GM12875 (cell line): ENCODE results near the gene COL5A1.

ENCODE experiments used
- H3K4me3 ChIP-seq: one replicate; pipeline ENCODE4 v1.5.1; 2011; ENCODE audit warnings: low read depth, low read length, control low read depth
- TF ChIP-seq, protein P1 (sequence below): IDR thresholded peaks from 2 replicates; pipeline ENCODE4 v1.5.1; 2011; ENCODE audit warnings: low read depth, mild to moderate bottlenecking, control low read depth, inconsistent platforms, low read length, moderate library complexity, borderline replicate concordance; ENCODE audit not compliant: insufficient read depth

The COL5A1 gene

DNA sequence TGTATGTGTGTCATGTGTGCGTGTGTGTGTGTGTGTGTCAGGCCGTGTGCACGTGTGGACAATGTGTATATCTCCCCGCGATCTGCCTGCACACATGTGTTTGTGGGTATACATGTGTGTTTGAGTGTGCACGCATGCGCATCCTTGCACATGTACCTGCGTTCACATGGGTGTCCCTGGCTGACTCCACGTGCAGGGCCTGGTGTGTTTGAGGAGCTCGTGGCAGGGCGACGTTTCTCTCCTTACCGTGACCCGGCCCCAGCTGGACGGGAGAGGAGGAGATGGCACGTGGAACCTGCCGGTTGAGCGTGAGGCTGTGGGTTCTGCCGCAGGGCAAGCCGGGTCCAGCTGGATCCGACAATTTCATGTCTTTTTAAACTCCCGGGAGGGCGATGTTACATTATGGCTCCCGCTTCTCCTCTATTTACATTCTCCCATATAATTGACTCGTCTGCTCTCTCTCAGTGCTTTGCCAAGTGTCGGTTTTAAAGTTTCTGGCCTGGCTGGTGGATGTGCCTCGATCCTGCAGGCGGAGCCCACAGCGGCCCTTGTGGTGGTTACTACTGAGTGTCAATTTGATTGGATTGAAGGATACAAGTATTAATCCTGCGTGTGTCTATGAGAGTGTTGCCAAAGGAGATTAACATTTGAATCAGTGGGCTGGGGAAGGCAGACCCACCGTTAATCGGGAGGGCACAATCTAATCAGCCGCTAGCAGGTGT lies 5.9 kb downstream of the COL5A1 start:
- TF ChIP-seq, protein P1, sequence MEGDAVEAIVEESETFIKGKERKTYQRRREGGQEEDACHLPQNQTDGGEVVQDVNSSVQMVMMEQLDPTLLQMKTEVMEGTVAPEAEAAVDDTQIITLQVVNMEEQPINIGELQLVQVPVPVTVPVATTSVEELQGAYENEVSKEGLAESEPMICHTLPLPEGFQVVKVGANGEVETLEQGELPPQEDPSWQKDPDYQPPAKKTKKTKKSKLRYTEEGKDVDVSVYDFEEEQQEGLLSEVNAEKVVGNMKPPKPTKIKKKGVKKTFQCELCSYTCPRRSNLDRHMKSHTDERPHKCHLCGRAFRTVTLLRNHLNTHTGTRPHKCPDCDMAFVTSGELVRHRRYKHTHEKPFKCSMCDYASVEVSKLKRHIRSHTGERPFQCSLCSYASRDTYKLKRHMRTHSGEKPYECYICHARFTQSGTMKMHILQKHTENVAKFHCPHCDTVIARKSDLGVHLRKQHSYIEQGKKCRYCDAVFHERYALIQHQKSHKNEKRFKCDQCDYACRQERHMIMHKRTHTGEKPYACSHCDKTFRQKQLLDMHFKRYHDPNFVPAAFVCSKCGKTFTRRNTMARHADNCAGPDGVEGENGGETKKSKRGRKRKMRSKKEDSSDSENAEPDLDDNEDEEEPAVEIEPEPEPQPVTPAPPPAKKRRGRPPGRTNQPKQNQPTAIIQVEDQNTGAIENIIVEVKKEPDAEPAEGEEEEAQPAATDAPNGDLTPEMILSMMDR: no peak
- no peak overlapping the region for H3K4me3 ChIP-seq

DNA sequence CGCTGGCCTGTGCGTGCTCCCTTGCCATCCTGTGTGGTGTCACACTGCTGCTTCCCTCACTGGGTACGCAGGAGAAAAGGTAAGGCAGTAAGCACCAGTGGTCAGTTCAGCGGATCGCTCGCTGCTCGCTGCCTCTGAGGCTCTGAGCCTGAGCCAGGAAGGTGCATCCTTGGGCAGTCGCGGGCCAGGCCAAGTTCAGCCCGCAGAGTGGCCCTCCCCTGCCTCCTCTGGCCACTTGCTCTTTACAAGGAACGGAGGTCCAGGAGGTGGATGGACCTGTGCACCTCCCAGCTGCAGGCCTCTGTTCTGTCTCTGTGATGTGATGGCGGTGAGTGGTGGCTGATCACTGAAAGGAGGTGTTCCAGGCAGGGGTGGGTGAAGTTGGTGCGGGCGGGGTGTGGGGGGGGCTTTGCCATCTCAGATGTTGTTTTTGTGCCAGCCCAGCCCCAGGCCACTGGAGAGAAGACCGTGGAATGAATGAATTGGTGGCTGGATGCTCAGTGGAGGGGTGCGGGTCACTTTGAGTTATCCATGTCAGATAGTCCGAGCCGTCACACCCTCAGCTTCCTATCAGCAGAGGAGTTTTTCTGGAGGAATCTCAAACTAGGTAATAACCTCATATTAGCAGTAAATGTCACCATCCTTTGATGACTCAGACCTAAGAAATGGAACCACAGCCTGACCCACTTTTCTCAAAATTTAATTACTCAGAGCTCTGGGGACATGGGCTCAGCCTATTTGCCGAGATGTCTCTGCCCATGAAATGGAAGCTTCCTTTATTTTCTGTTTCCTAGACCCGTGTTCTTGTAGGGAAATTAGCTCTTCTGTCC lies 7.3 kb downstream of the COL5A1 start:
- no peak overlapping the region for H3K4me3 ChIP-seq
- TF ChIP-seq, protein P1: no peak

DNA sequence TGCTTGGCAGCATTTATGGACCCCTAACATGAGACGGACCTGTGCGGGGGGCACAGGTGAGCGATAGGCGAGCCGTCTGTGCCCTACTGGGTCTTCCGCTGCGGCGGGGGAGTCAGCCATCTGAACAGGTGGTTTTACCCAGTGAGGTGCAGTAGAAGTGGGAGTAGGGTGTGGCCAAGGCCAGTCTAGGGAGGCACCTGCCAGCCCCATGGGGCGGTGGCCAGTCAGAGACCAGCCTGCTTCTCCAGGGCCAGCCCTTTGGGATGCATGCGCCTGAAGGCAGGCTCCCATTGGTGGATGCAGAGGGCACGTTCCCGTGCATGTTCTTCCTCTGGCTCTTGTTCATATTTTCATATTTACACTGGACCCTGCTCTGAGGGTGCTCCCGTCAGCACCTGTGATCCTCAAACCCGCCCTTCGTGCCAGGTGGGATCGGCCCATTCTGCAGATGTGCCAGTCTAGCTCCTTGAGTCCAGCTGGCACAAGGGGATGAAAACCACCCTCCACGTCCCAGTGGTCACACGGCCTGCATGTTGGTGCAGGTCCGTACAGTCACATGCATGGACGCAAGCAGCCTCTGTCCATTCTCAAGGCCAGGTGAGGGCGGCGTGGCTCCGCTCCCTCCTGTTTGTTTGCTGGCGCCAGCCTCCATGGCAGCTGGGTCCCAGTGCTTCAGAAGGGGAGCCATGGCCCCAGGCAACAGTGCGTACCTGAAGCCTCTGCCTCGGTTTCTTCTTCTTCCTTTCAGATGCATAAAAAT lies 9.0 kb downstream of the COL5A1 start:
- no peak overlapping the region for H3K4me3 ChIP-seq
- TF ChIP-seq, protein P1: no peak

DNA sequence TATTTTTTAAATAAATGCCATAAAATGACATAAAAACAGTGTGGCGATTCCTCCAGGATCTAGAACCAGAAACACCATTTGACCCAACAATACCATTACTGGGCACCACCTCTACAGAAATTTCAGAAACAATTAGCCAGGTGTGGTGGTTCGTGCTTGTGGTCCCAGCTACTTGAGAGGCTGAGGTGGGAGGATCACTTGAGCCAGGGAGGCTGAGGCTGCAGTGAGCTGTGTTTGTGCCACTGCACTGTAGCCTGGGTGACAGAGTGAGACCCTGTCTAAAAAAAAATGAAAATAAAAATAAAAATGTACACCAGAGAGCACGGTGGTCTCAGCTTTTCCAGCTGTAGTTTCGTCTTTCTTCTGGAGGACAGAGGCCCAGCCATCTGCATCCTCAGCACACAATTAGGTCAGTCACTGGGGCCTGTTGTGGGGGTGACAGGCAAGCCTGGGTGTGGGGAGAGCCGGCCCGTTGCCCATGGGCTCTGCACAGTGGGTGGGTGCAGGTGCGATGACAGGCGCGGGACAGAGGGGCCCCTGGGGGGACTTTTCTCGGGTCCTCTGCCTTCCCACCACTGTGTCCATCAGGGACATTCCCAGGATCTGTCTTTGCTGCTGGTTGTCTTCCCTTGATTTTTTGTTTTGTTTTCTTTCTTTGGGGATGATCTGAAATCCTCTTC lies 9.8 kb downstream of the COL5A1 start:
- TF ChIP-seq, protein P1: no peak
- no peak overlapping the region for H3K4me3 ChIP-seq

DNA sequence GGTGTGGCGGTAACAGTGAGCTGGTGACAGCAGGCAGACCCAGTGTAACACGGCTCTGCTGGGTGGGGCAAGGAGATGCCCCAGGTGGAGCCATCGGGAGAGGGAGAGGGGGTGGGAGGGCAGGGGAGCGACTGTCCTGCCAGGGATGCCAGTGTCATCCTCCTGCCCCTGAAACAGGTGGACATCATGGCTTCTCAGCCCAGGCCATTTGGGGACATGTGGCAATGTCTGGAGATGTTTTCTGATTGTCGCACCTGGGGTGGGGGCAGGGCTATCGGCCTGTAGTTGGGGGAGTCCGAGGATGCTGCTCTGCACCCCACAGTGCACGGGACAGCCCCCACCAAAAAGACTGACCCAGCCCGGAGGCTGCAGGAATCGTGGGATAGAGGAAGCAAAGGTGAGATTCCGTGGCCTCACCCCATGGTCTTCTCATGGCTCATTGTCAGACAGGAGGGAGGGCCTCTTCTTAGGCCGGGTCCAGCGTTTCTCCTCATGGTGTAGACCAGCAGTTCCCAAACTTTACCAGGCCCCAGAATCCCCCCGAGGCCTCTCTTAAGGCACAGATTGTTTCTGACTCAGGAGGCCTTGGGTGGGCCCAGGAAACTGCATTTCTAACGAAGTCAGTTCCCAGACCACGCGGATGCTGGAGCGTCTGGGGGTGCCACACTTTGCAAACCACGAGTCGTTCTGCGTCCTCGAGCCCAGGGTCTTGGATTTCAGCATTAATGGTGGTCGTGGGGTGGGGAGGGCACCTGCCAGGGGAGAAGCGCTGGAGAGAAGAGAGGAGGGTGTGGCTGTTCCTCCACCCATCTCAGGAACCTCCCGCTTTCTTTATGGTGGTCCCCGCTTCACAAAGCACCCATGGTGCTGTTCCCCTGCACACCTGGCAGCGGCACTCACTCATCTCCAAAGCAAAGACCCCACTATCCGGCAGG lies 11.0 kb downstream of the COL5A1 start:
- no peak overlapping the region for H3K4me3 ChIP-seq
- TF ChIP-seq, protein P1: no peak

DNA sequence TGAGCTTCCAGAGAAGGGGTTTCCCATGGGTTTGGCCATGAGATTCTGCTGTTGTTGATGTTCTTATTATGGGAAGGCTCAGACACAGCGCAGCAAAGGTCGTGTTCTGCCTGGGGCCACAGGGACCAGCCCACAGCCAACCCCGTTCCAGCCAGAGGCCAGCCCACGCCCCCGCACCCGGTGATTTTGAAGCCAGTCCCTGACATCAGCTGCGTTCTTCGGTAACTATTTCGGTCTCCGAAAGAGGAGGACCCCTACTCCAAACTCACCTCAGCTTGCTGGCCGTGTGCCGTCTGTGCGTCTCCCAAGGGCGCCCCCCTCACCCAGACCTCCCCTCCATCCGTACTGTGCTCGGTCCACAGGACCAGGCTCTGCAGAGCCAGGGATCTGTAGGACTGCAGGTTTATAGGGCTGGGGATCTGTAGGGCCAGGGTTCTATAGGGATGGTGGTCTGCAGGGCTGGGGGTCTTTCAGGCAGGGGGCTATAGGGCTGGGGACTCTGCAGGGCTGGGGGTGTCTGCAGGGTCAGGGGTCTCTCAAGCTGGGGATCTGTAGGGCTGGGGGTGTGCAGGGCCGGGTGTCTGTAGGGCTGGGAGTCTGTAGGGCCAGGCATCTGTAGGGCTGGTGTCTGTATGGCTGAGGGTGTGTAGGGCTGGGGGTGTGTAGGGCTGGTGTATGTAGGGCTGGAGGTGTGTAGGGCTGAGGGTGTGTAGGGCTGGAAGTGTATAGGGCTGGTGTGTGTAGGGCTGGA lies 11.8 kb downstream of the COL5A1 start:
- TF ChIP-seq, protein P1: no peak
- H3K4me3 ChIP-seq: no peak overlapping the region
